ENCODE data around the gene PLA1A.

DNA sequence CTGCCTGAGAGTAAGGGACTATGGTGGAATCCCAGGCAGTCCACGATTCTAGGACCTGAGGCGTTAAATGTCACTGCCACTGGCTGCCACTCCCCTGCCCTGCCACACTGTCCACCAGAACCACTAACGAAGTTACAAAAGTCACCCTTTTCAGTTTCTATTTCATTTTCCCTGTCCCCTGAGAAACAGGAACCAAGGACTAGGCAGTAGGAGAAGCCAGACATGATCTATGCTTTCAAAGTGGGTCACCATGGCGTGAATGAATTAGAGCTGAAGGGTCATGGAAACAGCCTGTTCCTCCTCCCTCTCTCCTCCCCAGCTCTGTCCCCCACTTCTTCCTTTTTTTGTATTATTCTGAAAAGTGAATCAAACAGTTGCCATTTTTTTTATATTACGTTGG is 27.5 kb upstream of the PLA1A start:
- TF ChIP-seq, protein P1, sequence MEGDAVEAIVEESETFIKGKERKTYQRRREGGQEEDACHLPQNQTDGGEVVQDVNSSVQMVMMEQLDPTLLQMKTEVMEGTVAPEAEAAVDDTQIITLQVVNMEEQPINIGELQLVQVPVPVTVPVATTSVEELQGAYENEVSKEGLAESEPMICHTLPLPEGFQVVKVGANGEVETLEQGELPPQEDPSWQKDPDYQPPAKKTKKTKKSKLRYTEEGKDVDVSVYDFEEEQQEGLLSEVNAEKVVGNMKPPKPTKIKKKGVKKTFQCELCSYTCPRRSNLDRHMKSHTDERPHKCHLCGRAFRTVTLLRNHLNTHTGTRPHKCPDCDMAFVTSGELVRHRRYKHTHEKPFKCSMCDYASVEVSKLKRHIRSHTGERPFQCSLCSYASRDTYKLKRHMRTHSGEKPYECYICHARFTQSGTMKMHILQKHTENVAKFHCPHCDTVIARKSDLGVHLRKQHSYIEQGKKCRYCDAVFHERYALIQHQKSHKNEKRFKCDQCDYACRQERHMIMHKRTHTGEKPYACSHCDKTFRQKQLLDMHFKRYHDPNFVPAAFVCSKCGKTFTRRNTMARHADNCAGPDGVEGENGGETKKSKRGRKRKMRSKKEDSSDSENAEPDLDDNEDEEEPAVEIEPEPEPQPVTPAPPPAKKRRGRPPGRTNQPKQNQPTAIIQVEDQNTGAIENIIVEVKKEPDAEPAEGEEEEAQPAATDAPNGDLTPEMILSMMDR (IDR thresholded peaks at IDR 0.05): no peak
- no peak for TF ChIP-seq POLR2A (IDR thresholded peaks at IDR 0.05)
